Hindlimb muscle (tissue), 1 donor: ENCODE measurements around the gene GPR137. TPM values are rescaled to one million over a fixed set of nuclear protein-coding genes. Genes with fewer than 3 reads are reported as not detected.
A peak's percentile ranks its signal among the peaks of the same experiment; 100 is the strongest.

Experiments used
- DNase-seq: peaks from one replicate; pipeline ENCODE4 v3.0.0-alpha.2; 2013
- polyA plus RNA-seq: library from polyadenylated mRNA; unstranded; fragments of 120-200 nt; gene quantifications from one replicate; pipeline ENCODE4 v1.2.1, GENCODE V29; 2013; ENCODE audit not compliant: insufficient read length

Gene GPR137
- polyA plus RNA-seq, 1 donor: 23.1 TPM

GRCh38 chr11:64287676-64288352 is 2.2 kb downstream of the GPR137 start:
- no peak for DNase-seq

DNA sequence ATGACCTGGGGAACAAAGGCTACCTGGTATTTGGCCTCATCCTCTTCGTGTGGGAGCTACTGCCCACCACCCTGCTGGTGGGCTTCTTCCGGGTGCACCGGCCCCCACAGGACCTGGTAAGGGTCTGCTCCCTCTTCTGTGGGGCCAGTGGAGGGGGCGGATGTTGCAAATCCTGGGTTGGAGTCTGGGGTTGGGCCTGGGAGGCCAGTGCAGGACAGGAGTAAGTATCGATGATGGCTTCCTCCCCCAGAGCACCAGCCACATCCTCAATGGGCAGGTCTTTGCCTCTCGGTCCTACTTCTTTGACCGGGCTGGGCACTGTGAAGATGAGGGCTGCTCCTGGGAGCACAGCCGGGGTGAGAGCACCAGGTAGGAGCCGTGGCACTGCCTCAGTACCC is 2.7 kb downstream of the GPR137 start:
- no peak for DNase-seq

GRCh38 chr11:64289002-64289564 is 3.4 kb downstream of the GPR137 start:
- no peak for DNase-seq

DNA sequence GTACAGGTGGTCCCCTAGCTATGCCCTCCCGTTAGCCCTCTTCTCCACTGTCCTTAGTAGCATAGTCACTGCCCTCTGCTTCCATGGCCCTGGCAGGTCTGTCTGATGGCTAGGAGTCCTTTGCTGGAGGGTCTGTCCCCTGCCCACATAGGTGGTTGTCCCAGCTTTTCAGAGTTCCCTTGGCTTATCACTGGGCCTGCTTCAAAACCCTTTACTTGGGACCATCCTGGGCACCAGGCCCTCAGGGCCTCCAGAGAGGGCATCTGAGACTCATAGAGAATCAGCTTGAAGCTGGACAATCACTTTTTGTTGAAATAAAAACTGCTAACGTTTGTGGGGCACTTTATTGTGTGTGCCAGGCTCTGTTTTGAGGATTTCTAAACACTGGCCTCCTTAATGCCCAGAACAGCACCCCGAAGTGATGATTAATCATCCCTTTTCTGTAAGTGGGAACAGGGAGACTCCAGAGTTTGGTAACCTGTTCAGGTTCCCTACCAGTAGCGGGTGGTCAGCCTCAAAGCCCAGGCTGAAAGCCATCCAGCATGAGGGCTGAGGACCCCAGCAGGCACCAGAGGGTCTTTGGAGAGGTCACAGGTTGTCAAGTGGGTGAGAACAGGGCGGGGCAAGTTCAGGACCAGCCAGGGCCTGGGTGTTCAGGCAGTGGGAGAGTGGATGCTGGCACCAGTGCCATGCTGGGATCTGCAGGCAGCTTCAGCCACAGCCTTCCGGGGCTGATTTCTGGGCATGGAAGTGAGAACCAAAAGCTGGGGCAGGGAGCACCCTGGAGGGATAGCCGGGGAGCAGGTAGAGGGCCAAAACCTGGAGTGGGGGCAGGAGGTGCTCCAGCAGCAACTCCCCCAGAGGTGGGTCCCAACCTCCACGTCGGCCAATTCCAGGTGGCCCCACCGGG is 5.0 kb downstream of the GPR137 start:
- no peak for DNase-seq

DNA sequence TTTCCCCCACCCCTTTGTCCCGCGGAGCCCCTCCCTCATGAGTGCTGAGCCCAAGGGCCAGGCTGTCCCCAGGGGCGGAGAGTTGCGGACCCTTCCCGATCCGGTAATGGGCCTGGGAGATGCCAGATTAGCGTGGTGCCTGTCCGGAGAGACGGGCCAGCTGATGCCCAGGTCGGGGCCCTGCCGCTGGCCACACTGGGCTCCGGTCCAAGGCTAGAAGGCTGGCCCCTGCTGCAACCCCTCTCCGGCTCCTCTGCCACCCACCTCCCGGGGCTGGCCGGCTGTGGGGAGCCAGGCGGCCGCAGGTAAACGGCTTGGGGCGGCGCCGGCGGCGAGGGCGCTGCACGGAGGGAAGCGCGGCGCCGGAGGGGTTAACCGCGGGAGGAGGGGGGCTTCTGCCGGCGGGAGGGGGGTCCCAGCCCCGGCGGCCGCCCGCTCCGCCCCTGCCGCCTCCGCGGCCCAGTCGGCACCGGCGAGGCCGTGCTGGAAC is 5.7 kb downstream of the GPR137 start, which contains the start of gene KCNK4:
TSS of gene KCNK4 (plus strand) at position 41 of the 490 bp plus-strand sequence. CDS start 1,717 bp downstream, outside the sequence.
- no peak for DNase-seq

- DNase-seq: no peak
Measured at GRCh38 chr11:64291752-64292459, 6.3 kb downstream of the GPR137 start.

DNA sequence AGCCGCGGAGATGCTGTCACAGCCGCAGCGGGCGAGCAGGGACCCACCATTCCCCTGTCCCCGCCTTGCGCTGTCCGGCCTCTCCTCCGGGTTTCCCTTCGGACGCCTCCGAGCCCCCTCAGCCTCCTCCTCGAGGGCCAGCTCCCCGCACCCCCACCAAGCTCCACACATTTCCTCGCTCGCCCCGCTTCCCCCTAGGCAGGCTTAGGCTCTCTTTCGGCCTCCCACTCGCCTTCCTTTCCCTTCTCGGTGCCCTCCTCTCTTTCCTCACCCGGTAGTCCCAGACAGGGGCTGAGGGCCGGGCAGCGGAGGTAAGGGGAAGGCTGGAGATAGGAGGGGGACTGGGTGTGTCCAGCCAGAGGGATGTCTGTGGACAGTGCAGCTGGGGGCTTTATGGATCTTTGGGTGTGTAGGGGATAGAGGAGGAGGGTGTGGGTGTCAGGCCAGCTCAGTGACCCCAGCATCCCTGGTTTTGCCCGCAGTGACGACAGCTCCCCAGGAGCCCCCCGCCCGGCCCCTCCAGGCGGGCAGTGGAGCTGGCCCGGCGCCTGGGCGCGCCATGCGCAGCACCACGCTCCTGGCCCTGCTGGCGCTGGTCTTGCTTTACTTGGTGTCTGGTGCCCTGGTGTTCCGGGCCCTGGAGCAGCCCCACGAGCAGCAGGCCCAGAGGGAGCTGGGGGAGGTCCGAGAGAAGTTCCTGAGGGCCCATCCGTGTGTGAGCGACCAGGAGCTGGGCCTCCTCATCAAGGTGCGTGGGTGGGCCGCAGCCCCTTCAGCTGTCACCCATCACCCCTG is 7.0 kb downstream of the GPR137 start:
- DNase-seq: no peak

GRCh38 chr11:64294774-64295173 is 9.1 kb downstream of the GPR137 start:
- no peak for DNase-seq

DNA sequence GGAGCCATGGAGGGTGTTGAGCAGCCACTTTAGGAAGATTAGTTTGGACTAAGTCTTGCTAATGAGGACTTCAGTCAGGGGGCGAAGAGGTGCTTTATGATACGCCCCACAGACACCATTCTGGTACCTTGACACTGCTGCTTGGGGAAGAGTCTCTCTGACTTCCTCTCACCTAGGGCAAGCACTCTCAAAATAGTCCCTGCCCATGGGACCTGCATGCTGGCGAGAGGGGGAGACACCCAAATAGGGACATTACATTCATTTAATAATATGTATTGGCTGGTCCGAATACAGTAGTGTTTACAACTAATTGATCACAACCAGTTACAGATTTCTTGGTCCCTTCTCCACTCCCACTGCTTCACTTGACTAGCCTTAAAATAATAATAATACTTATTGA is 10.1 kb downstream of the GPR137 start:
- DNase-seq: no peak

- DNase-seq: no peak
Measured at GRCh38 chr11:64296236-64296635, 10.6 kb downstream of the GPR137 start.

- no peak for DNase-seq
Measured at GRCh38 chr11:64296830-64297698, 11.4 kb downstream of the GPR137 start.

DNA sequence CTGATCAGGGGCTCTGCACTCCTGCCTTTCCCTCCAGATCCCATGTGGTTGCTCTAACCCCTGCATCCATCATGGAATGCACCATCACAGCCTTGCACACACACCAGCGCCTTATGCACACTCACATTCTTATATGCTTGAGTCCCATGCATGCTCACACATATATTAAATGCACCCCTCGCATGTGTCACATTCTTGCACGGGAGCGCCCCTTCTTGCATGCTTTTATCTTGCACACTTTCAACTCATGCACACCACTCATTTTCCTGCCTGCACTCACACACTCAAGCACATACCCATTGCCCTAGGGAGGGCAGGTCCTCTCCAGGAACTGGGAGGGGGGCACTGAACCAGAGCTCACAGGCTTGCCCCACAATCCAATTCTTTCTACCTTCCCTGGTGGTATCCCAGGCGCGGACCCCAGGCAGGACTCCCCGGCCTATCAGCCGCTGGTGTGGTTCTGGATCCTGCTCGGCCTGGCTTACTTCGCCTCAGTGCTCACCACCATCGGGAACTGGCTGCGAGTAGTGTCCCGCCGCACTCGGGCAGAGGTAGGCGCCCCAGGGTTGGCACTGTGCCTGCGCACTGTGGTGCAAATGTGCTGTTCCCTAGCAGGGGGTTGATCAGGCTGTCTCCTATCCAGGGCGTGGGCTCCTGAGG is 12.2 kb downstream of the GPR137 start:
- no peak for DNase-seq

DNA sequence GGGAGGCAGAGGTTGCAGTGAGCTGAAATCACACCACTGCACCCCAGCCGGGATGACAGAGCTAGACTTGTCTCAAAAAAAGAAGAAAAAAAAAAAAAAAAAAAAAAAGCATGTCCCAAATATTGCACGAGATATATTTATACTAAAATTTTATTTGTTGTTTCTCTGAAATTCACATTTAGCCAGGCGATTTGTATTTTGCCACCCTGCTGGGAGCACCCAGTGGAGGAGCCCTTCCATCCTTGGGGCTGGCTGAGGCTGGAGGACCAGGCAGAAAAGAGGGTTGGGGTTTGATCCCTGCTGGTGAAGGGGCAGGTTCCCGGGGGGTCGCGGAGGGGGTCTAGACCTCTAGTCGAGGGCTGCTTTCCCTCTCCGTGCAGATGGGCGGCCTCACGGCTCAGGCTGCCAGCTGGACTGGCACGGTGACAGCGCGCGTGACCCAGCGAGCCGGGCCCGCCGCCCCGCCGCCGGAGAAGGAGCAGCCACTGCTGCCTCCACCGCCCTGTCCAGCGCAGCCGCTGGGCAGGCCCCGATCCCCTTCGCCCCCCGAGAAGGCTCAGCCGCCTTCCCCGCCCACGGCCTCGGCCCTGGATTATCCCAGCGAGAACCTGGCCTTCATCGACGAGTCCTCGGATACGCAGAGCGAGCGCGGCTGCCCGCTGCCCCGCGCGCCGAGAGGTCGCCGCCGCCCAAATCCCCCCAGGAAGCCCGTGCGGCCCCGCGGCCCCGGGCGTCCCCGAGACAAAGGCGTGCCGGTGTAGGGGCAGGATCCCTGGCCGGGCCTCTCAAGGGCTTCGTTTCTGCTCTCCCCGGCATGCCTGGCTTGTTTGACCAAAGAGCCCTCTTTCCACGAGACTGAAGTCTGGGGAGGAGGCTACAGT is 13.6 kb downstream of the GPR137 start:
- peak; percentile 64 for DNase-seq

DNA sequence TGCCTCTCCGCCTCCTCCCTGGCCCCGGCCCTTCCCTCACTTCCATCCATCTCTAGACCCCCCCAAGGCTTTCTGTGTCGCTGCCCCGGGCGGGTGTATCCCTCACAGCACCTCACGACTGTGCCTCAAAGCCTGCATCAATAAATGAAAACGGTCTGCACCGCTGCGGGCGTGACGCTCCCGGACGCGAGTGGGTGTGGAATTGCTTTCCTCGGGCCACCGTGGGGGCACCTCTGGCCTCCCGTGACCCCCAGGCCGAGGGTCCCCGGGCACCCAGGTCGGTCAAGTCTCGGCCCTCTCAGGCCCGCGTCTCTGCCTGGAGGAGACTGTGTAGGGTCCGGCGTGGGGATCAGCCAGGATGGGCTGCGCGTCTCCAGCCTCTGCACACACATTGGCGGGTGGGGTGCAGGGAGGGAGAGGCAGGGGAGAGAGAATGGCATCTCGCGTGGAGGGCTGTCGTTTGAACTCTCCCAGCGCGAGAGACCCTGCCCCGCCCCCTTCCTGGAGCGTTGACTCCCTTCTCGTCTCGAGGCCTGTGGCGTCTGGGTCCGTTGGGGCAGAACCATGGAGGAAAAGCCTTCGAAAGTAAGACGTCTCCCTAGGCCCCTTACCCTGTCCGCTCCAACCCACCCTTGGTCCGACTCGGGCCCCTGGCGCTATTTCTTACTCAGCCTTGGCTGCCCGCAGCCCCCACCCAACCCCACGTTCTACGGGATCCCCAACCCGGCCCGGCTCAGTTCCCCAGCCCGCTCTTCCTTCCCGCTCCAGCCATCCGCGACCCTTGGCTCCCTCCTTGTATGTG is 14.4 kb downstream of the GPR137 start, which contains the start of gene CATSPERZ:
TSS of gene CATSPERZ (plus strand) at position 512 of the 802 bp plus-strand sequence. CDS start at position 565, 53 bp downstream.
- no peak for DNase-seq

DNA sequence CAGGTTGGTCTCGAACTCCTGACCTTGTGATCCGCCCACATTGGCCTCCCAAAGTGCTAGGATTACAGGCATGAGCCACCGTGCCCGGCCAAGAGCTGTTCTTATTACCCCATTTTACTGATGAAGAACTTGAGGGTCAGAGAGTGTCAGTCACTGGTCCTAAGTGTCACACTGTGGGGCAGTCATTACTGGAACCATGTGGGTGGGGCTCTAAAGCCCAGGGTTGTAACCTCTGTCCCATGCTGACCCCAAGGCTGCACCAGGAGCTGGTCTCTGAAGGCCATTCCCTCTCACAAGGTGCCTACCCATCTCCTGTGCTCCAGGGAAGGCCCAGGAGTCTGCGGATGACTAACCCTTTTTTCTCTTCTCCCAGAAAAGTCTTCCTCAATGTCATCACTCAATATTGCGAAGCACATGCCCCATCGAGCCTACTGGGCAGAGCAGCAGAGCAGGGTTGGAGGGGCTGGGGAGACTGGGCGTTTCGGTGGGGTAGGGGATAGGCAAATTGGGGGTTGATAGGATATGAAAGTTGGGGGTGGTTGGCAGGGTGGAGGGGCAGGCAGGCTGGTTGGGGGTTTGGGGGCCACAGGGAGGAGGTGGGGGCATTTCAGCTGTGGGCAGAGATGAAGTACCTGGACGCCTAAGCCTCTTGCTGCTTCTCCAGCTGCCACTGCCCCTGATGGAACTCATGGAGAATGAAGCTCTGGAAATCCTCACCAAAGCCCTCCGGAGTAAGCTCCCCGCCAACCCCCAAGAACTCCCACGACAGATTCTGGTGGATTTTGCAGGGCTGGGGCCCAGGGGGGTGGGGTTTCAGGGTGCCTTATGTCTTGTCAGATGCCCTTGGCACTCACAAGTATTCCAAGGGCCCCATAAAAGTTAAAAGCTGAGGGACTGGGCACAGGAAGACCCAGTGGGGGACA is 17.7 kb downstream of the GPR137 start:
- no peak for DNase-seq

GRCh38 chr11:64304032-64304315 is 18.3 kb downstream of the GPR137 start:
- DNase-seq: no peak
